HG02798 (cell line): ENCODE results near the gene SMARCD2.
A peak's percentile ranks its signal among the peaks of the same experiment; 100 is the strongest.

Experiments used
- ATAC-seq: cut with Tn5 transposase; IDR thresholded peaks from one replicate; pipeline ENCODE4 v1.9.1; 2021; ENCODE audit warnings: mild to moderate bottlenecking; ENCODE audit not compliant: unreplicated experiment, poor library complexity

SMARCD2 gene

DNA sequence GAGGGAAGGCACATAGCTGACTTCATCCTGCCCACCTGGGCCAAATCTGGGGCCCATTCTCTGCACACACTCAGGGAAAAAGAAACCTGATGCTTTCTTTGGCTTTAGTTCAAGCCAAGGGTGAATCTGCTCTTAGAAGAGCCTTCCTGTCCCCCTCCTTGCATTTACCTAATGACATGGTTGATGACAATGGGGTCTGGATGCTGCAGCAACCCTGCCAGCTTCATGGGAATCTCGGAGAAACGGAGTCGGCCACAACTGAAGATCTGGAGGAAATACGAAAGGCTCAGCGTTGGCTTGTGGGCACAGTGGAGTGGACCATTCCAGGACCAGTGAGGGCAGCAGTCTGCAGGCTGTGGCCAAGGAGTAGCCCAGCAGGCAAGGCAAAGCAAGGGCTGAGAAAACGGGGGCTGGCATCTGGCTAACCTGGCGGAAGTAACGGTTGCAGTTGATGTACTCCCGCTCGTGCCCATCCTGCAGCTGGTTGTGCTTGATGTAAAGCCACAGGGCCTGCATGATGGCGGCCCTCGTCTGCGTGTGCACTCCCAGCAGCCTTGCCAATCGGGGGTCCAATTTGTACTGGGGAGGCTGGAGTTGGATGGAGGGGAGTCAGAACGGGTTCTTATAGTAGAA lies 8.6 kb downstream of the SMARCD2 start:
- no peak for ATAC-seq

DNA sequence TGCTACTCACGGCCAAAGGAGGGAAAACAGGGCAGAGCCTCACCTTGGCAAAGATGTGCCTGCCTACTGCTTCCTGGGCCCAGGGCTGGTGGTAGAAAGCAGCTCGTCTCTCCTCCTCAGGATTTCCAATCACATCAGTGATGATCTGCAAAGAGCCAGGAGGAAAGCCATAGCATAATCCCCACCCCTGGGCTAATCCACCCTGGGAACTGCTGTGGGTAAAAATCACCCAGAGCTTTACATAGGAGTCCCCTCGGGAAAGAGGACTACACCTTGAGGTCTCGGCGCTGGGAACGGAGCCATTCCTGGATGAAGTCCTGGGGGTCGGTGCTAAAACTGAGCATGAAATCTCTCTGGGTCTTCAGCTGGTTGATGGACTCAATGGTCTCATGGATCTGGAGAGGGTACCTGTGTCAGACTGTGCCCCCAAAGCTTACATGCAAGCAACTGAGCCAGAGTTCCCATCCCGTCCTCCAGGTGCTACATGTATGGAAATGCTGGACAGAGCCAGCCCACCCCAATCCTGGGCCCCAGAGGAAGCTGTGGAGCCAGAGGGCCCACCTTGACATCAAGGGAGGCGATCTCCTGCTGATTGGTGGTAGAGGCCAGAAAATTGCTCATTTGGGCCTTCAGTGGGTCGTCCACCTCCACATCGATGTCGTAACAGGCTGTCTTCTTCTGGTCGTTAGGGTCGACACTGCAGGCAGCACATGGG lies 9.3 kb downstream of the SMARCD2 start:
- no peak for ATAC-seq

DNA sequence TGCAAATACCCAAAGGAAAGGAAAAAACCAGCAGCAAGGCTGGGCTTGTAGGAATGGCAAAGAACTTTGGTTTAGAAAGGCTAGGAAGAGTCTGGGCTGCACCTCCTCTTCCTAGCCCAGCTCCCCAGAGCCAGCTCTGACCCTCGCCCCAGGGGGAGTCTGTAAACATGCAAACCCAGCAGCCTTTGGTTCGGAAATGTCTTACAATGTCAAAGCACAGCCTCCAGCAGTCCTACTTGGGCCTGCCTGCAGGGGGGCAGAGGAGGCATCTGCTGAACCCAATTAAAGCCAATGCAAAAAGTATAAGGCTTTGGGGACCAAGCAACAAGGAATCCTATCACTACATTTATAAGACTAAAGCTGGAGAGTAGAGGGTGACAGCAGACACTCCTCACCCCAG lies 10.0 kb downstream of the SMARCD2 start:
- ATAC-seq: no peak

DNA sequence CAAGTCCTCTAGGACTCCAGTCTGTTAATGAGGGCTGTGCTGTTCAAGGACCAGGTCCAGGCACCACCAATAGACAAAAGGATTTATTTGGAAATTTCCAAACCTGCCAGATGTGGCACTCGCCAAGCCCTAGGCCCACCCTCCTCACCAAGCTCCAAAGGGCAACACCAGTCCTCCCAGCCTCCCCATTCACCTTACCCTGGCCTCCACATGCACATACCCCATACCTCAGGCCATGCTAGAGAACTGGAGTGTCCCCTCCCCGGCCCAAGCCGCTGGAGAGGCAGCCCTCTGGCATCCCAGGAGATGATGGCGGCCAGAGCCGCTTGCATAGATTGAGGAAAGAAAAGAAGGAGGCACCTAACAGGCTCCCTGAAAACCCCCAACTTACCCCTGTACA lies 10.5 kb downstream of the SMARCD2 start:
- no peak for ATAC-seq

DNA sequence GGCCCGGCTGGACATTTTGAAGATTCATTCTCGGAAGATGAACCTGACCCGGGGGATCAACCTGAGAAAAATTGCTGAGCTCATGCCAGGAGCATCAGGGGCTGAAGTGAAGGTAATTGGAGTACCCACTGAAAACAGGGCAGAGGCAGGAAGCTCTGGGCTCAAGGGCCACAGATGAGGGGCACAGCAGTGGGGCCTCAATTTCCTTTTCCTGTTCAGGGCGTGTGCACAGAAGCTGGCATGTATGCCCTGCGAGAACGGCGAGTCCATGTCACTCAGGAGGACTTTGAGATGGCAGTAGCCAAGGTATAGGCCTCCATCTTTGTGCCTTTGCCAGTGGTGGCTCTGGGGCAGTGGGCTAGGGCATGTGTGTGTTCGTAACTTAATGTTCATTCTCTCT lies 11.0 kb downstream of the SMARCD2 start:
- no peak for ATAC-seq

DNA sequence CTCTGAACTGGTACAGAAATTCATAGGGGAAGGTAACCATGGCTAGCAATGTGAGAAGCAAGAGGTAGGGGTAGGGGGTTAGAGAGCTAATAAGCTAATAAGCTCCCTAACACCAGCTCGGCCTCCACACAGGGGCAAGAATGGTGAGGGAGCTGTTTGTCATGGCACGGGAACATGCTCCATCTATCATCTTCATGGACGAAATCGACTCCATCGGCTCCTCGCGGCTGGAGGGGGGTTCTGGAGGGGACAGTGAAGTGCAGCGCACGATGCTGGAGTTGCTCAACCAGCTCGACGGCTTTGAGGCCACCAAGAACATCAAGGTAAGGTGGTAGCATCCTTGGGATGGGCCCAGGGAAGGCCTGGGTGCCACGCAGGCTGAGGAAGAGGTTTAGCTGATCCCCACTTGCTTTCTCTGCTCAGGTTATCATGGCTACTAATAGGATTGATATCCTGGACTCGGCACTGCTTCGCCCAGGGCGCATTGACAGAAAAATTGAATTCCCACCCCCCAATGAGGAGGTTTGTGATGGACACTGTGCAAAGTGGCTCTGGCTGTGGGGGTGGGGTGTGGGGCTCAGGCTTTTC lies 11.5 kb downstream of the SMARCD2 start:
- no peak for ATAC-seq

DNA sequence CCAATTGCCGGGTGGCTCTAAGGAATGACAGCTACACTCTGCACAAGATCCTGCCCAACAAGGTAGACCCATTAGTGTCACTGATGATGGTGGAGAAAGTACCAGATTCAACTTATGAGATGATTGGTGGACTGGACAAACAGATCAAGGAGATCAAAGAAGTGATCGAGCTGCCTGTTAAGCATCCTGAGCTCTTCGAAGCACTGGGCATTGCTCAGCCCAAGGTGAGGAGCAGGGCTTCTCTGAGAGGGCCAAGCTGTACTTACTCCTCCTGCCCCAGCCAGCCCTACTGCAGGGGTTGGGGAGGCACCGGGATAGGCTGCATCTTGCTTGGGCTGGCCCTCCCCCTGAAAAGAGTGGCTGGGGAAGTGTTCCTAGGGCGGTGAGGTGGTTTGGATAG lies 12.2 kb downstream of the SMARCD2 start:
- no peak for ATAC-seq

DNA sequence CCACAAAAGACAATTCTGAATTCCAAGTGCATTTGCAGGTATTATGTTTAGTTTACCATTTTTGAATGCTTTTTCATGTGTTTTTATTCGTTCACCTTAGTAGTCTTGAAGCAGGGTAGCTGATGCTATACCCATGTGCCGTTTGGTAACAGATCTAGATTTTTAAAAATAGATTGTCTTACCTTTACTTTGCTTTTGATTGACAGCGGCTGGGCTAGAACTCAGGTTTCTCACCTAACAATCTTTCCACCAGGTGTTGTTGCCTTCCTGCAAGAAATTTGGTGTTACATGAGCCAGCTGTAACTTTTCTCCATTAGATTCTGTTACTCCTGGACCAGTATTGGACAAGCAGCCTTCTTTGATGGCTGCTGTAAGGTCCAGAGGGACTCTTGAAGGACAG lies 13.5 kb downstream of the SMARCD2 start:
- no peak for ATAC-seq

DNA sequence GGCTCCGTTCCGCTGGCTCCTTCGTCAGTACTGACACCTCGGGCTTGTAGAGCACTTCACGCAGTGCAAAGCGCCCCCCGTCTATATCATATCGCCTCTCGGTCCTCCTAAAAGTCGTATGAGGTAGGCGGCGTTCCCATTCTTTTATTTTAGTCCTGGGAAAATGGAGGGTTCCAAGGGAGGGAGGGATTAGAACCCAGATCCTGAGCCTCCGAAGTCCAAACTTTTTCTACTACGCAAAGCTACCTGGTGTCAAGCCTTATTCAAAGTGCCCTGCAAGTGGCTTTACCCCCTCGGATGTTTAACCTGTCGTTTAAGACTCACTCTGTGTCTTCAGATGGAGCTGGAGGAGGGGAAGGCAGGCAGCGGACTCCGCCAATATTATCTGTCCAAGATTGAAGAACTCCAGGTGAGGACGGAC lies 14.7 kb downstream of the SMARCD2 start:
- no peak for ATAC-seq

DNA sequence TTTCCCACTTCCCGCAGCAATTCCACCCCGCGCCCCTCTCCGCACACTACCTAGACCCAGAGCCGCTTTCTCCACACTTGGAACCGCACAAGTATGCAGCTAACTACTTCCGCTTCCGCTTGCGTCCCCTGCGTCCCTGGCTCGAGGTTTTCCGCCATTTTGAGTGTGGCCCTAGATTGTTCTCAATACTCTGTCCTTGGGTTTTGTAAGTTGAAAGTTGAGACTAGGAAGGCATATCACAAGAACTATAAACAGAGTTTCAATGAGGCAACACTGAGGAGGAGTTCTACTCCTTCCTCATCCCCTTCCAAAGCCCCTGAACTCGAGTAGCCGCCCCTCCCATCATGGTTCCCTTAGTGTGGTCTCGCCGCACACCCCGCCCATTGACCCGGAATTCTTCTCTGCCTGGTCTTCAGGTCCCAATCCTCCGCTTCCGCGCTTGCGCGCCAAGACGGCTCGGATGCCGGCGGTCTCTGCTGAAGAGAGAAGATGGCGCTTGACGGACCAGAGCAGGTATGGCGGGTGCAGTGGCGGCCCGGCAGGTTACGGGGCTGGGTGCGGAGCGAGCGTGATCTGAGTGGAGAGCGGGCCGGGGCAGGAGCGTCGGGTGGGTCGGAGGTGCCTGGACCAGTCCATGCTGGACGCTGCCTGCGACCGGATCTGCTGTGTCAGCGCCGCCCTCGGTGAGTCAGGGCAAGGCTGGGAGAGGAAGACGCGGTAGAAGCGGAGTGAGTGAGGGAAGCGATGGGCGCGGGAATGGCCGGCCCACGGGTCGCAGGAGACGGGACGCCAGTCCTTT lies 15.3 kb downstream of the SMARCD2 start, which contains the start of the genes FTSJ3 and PSMC5:
Gene FTSJ3 (minus strand): TSS at position 662 of the 799 bp plus-strand sequence. CDS start 761 bp downstream, outside the sequence.
Gene PSMC5 (plus strand): TSS at position 430 of the 799 bp plus-strand sequence. CDS start 60 bp downstream, at position 490.
- peak; percentile 90 for ATAC-seq

DNA sequence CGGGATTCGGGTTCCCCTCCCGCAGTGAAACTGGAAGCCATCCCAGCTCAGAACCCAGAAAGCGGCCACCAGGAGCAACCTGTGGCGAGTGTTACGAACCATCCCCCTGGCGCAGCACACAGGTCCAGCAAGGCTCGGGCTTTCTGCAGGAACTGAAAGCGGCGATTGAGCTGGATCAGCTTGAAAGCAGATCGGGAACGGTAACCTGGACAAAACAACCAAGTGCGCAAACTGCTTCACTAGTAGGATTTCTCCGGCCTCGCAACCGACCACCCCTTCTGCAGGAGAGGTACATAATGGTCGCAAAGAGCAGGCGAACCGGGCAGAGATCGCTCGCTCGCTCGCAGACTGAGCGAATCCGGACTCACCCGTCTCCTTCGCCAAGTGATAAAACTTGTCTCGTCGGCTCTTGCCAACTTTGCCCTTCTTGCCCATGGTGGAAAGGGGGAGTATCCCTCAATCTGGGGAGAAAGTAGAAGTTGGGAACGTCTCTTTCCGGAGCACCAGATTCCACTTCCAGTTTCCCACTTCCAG lies 15.9 kb downstream of the SMARCD2 start:
- no peak for ATAC-seq

DNA sequence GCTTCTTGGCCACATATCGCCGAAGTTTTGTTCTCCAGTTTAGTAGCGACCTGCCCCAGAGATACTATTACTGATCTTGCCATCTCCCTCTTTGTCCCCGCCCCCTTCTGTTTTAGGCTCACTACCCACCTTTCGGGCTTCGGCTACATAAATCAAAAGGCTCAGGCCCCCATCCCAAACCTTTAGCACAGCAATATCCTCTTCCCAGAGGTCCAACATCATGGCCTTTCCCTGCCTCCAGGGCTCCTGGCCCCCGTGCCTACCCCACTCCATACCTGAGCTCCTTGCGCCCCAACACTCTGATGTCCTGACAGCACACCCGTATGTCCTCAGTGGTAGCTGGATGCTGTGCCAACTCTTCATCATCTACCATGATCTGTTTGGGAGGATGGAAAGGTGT lies 18.1 kb downstream of the SMARCD2 start:
- no peak for ATAC-seq

DNA sequence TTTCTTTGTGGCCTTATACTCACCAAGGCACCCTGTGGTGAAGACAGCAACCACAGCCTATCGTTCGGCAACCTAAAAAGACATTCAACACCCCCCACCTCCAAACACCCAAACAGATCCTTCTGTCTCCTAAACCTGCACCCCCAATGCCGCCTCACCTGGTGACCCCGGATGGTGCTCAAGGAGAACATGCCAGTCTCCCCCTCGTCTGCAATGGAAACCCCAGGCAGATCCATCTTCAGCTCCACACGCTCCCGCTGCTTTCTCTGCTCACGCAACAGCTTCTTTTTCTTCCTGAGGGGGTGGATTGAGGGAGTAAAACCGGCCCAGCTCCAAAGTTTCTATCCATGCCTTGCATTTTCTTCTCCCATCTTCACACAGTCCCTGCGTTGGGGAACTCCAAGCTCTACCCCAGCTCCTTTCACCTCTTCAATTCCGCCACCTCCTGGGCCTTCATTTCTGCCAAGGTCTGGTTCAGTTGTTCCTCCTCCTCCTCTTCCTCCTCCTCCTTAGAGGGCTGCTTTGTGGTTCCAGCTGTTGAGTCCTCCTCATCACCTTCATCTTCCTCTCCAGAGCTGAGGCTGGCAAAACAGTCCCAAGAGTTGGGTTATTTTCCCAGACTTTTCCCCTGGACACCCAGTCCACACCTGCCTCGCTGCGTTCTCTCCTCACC lies 18.7 kb downstream of the SMARCD2 start:
- no peak for ATAC-seq

DNA sequence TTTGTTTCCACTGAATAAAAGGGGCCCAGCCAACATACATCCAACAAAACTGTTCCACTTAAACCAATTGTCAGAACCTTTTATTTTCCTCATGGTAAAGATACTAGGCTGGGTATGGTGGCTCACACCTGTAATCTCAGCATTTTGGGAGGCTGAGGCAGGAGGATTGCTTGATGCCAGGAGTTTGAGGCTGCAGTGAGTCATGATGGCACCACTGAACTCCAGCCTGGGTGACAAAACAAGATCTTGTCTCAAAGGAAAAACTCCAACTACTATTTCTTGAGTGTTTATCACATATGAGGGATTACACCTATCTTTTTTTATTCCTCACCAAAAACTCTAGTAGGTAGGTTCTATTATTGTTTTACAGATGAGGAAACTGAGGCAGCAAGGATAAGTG lies 19.9 kb downstream of the SMARCD2 start:
- no peak for ATAC-seq

DNA sequence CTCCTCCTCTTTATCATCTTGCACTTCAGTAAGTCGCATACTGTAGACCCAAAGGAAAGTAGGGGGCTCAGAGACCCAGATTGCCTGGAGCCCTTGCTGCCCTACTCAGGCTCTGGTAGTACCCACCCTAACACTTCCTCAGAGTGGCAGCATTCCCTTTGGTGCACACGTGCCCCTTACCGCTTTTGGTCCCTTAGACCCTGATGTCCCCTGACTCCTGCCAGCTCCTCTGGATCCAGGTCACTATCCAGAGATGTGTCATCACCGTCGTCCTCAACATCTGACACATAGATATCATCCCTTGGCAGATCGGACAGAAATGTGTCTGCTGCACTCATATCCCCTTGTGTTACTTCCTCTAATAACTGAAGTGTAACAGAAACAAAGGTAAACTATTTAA lies 20.7 kb downstream of the SMARCD2 start:
- no peak for ATAC-seq

DNA sequence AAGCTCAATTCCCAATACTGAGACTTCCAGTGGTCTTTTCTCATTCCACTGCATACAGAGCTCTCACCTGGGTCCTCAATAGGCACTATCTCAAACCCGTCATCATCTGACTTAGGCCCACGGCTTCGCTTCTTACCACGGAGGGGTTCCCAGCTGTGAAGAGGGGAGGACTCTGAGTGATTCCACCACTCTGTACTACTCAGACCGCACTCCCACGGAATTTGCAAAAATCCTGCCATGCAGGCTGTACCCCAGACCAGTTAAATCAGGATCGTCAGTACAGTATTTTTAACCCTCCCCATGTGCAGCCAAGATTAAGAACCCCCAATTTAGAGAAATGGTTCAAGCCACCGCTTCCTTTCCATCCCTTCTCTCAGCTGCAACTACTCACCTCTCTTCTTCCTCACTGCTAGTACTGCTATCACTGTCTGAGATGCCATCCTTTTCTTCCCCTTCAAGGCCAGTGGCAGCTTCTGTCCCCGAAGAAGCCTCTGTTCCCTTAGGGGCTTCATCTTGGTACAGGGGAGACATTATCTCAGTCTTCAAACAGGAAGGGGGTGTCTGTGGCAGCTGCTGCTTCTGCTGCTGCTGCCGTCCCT lies 21.4 kb downstream of the SMARCD2 start:
- ATAC-seq: no peak

DNA sequence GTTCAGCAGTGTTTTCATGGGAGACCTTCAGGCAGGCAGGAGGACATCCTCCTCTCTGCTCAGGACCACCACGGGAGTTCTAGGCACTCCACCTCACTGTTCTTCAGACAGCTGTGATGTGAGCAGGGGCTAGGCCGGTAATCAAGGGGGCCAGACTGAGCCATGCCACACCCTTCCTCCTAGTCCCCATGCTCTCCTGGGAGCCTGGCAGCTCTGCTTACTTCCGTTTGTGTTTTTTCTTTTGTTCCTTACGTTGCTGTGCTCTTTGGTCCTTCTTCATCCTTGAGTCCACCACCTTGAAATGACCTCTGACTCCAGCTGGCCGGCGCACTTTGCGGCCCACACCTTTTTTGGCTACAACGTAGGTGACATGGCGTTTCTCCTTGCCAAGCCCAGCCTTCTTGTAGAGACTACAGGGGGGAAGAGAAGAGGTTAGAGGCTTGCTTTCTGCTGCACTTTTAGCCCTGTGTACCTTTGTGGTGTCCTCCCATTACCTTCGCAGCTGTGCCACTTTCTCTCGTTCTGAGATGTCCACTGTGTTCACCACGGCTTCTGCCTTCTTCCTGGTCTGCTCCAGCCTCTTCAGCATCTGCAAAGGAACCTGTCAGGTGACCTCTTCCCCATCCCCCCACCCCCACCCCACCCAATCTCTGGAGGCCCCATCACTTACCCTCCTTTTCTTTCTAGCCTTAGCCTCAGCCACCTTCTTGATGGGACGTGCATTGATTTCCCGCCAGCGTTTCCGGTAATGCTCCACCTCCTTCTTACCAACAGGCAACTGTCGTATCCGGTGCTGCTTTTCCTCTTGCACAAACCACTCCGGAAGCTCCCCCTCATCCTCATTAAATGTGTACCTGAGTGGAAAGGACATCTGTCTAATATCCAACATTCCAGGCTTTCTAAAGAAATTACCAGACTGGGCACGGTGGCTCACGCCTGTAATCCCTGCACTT lies 22.6 kb downstream of the SMARCD2 start:
- ATAC-seq: no peak

DNA sequence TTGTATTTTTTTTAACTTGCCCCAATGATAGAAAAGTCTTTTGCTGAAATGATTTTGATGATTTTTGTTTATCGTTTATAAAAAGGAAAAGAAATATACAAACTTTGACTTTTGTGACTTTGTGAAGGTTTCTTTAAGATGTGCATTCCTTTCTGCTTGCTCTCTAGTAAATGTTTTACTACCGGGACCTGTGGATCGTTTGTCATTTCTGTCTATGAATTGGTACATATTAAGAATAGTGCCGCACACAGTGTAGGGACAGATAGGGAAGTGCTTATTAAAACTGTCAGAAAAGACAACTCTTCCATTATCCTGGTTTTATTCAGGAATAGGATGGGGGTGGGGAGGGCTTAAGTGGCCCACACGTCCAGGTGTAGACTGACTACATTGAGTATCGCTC lies 23.4 kb downstream of the SMARCD2 start:
- no peak for ATAC-seq
